ENCODE results near the gene KCNQ4. TPM values are rescaled to one million over a fixed set of nuclear protein-coding genes. Genes with fewer than 3 reads are reported as not detected.

Gene KCNQ4
- 6.3 and 8.8 TPM in 2 replicates for total RNA-seq (2013; cell fraction: nucleolus; rRNA removed)
- total RNA-seq (2014; rRNA removed) (under 0.01 and 0.11 TPM in 2 replicates), total RNA-seq (2014; rRNA removed; fragmentation: Illumina TruSeq; extraction: Trizol) (0.04 and 0.05 TPM in 2 replicates), total RNA-seq (2021) (0.18 and 0.21 TPM in 2 replicates), polyA plus RNA-seq (2011; rRNA removed) (0.03 and 0.04 TPM in 2 replicates), polyA plus RNA-seq (2014; fragmentation: Illumina TruSeq; extraction: Trizol) (0.08 and 0.13 TPM in 2 replicates), polyA plus RNA-seq (2014; fragmentation: Nextera tagmentation; extraction: Ambion mirVana) (not detected), polyA plus RNA-seq (2014; rRNA removed) (0.10 and 0.30 TPM in 2 replicates), polyA plus RNA-seq (2016; fragmentation: Nextera tagmentation; extraction: Ambion mirVana) (under 1 TPM; 0.05 to 0.07 TPM), polyA minus RNA-seq (2011; rRNA and poly(A)+ RNA removed) (0.05 TPM in 1 of 2 replicates, not detected in the other), Bru-seq, nascent RNA (percentile 33 among the genes with signal in this experiment), BruChase-seq, experiment 1, labeled RNA remaining after a 6-hour chase (percentile 25 among the genes with signal in this experiment), BruChase-seq, experiment 2, labeled RNA remaining after a 2-hour chase (percentile 33 among the genes with signal in this experiment)
- polyA plus RNA-seq (2011; ENCODE audit: low read depth), result 0.17 TPM
- polyA plus RNA-seq (2011; cell fraction: cytosol; rRNA removed), result 0.03 and 0.08 TPM in 2 replicates
- 0.43 and 0.51 TPM in 2 replicates for polyA plus RNA-seq (2011; cell fraction: nucleus; rRNA removed)
- polyA plus RNA-seq (2012), result 0.28 and 0.51 TPM in 2 replicates
- not detected in 2 replicates for polyA minus RNA-seq (2011; cell fraction: cytosol; rRNA and poly(A)+ RNA removed)
- 0.12 and 0.19 TPM in 2 replicates for polyA minus RNA-seq (2011; cell fraction: nucleus; rRNA and poly(A)+ RNA removed)
- long read RNA-seq, experiment 1, result 0 reads
- long read RNA-seq, experiment 2, result 0 reads

DNA sequence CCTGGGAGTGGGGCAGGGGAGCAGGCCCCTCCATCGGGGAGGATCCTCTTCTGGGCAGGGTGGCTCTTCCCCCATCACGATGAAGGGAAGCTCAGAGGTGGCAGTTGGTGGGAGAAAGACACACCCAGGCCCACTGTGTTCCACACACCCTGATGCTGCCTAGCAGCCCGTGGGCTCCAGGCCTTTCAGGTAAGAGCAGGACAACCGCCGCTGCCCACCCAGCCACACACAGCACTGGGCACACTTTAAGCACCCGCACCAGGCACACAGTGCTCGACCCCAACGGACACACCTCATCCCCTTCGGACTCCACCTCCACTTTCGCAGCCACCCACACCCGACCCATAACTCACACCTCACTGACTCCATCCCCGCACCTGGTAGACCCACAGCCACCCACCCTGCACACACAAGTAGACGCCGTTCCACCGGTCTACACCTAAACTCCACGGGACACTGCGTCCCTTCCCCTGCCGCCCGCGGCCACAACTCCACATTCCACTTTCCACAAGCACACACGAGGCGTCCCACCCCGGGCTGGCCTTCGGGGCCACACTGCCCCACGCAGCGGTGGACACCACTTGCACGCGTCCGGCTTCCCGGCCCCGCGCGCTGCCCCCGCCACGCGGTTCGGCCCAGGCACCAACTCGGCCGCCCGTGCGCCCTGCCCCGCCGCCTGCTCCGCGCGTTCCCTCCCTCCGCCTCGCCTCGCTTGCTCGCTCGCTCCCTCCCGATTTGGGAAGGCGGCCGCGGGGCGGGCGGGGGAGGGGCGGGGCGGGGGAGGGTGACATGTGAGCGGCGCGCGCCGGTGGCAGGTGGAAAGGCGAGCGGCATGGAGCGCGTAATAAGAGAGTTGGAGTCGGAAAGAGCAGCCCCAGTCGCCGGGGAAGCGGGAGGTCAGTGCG lies at the start of gene KCNQ4:
TSS of gene KCNQ4 (plus strand) at position 787 of the 905 bp plus-strand sequence. CDS start 307 bp downstream, outside the sequence.
- DNase-seq (ENCODE audit: low read depth, low spot score) (no peak), FAIRE-seq (no peak), ATAC-seq (peak; percentile 46)
- Histone ChIP-seq H3K4me2 (ENCODE audit: control insufficient read depth, insufficient read depth) (peak within 1 kb of the TSS; percentile 71), H2AFZ (ENCODE audit: control insufficient read depth, low read depth, low read length) (no peak within 1 kb of the TSS), H3K27ac (ENCODE audit: control insufficient read depth, insufficient read depth) (no peak within 1 kb of the TSS), H3K4me3 (peak within 1 kb of the TSS; percentile 32; the same call in 1 of the 2 replicates), H4K20me1 (ENCODE audit: control insufficient read depth, insufficient read depth) (no peaks in the 10 kb centered on the region), H3K4me1 (ENCODE audit: control insufficient read depth, insufficient read depth, low read length) (peaks cover 4% of the 10 kb centered on the region; the same call in 1 of the 2 replicates), H3K9ac (ENCODE audit: control insufficient read depth, insufficient read depth, low read length) (no peak within 1 kb of the TSS; the same call in 1 of the 2 replicates), H3K79me2 (ENCODE audit: control insufficient read depth, insufficient read depth, low read length) (no peaks in the 10 kb centered on the region), H3K27me3 (replicated peaks in 1 of 2; ENCODE audit: control insufficient read depth in 2 of 2, insufficient read depth in 2 of 2, low read length in 1 of 2) (peaks cover 4 to 8% of the 10 kb centered on the region in 2 experiments; a peak in 3 of 4 replicates), H3K9me3 (replicated peaks; ENCODE audit: control insufficient read depth, insufficient read depth, low read length) (no peaks in the 10 kb centered on the region), H3K36me3 (ENCODE audit: control insufficient read depth in 2 of 2, insufficient read depth in 2 of 2, low read length in 1 of 2) (no peaks in the 10 kb centered on the region)
- intact Hi-C loops (cut with micrococcal nuclease; ENCODE audit: unreplicated experiment) (no loop called here), in situ Hi-C loops (cut with MboI) (no loop called here)
- no TSS peak for BruUV-seq (replicated peaks)
- no peak for TF ChIP-seq MTA3 (IDR thresholded peaks at IDR 0.05; ENCODE audit: borderline replicate concordance, low read length)
- peak; percentile 25; the same call in 1 of the 2 replicates for TF ChIP-seq BACH1 (IDR thresholded peaks at IDR 0.05; ENCODE audit: borderline replicate concordance)
- 0 out of 2 replicates have a peak, but pooled peaks have one; percentile 21 for TF ChIP-seq MTA2 (IDR thresholded peaks at IDR 0.05; ENCODE audit: low read depth)
- TF ChIP-seq HDGF (IDR thresholded peaks at IDR 0.05), result peak; percentile 61
- TF ChIP-seq NKRF (conservative IDR thresholded peaks at IDR 0.05), result no peak
- TF ChIP-seq CBFB (IDR thresholded peaks at IDR 0.05; ENCODE audit: low read depth), result no peak
- TF ChIP-seq BHLHE40 (IDR thresholded peaks at IDR 0.05; ENCODE audit: borderline replicate concordance in 1 of 2, low read depth in 2 of 2, low read length in 1 of 2), result peak in 1 of 2 experiments; percentile 39; a peak in 1 of 4 replicates
- no peak for TF ChIP-seq RELA (IDR thresholded peaks at IDR 0.05; ENCODE audit: borderline replicate concordance, partially characterized antibody)
- RAD21 ChIA-PET (ENCODE audit: unreplicated experiment), result interaction anchor here (1.1 to 1.5 kb wide), 2 partner anchors 9 to 18 kb away, joined by 3 to 4 read pairs; no protein-coding TSS in a partner anchor
- WGBS (ENCODE audit: insufficient coverage, insufficient replicate concordance, low lambda C conversion rate, missing lambda C conversion rate), result 24% methylated on average over 36 of the region's 73 CpGs
- POLR2A ChIA-PET, result no interaction called here
- SMC1A ChIA-PET (ENCODE audit: uncharacterized antibody, unreplicated experiment), result interaction anchor here (1.6 kb wide), 1 partner anchor 9 kb away, joined by 3 read pairs; no protein-coding TSS in a partner anchor
- CTCF ChIA-PET, result interaction anchor here (0.7 to 1.2 kb wide), 2 partner anchors 9 to 21 kb away, joined by 4 read pairs; no protein-coding TSS in a partner anchor

Measured in GM12878 (cell line).